GM15510 (cell line): Measurements from ENCODE around the gene ASPN.

Source experiments
- POLR2A ChIP-seq: IDR thresholded peaks from 3 replicates; pipeline ENCODE4 v1.6.1; 2011; ENCODE audit warnings: borderline replicate concordance; ENCODE audit not compliant: insufficient read length; ENCODE audit errors: extremely low read depth

ASPN gene

GRCh38 chr9:92467041-92467440 lies 15.3 kb downstream of the ASPN start:
- TF ChIP-seq POLR2A: no peak

- TF ChIP-seq POLR2A: no peak
Measured at GRCh38 chr9:92463984-92464383, 18.3 kb downstream of the ASPN start.

- no peak for TF ChIP-seq POLR2A
Measured at GRCh38 chr9:92463387-92463786, 18.9 kb downstream of the ASPN start.

GRCh38 chr9:92457576-92457975 lies 24.7 kb downstream of the ASPN start:
- no peak for TF ChIP-seq POLR2A

- TF ChIP-seq POLR2A: no peak
Measured at GRCh38 chr9:92455217-92455616, 27.1 kb downstream of the ASPN start.

- no peak for TF ChIP-seq POLR2A
Measured at GRCh38 chr9:92446536-92446935, 35.8 kb downstream of the ASPN start.

- TF ChIP-seq POLR2A: no peak
Measured at GRCh38 chr9:92444841-92445240, 37.5 kb downstream of the ASPN start.

GRCh38 chr9:92440751-92441046 lies 41.6 kb downstream of the ASPN start:
- TF ChIP-seq POLR2A: no peak

- TF ChIP-seq POLR2A: no peak
Measured at GRCh38 chr9:92439921-92440750, 42.2 kb downstream of the ASPN start.

- no peak for TF ChIP-seq POLR2A
Measured at GRCh38 chr9:92438900-92439526, 43.3 kb downstream of the ASPN start.

- TF ChIP-seq POLR2A: no peak
Measured at GRCh38 chr9:92435263-92435662, 47.0 kb downstream of the ASPN start.

GRCh38 chr9:92432972-92433548 lies 49.2 kb downstream of the ASPN start:
- no peak for TF ChIP-seq POLR2A

- TF ChIP-seq POLR2A: no peak
Measured at GRCh38 chr9:92432350-92432749, 50.0 kb downstream of the ASPN start.

GRCh38 chr9:92429836-92430235 lies 52.5 kb downstream of the ASPN start:
- no peak for TF ChIP-seq POLR2A

GRCh38 chr9:92426501-92427145 lies 55.7 kb downstream of the ASPN start:
- no peak for TF ChIP-seq POLR2A
